ENCODE data around the gene KIF26B.

Gene KIF26B

DNA sequence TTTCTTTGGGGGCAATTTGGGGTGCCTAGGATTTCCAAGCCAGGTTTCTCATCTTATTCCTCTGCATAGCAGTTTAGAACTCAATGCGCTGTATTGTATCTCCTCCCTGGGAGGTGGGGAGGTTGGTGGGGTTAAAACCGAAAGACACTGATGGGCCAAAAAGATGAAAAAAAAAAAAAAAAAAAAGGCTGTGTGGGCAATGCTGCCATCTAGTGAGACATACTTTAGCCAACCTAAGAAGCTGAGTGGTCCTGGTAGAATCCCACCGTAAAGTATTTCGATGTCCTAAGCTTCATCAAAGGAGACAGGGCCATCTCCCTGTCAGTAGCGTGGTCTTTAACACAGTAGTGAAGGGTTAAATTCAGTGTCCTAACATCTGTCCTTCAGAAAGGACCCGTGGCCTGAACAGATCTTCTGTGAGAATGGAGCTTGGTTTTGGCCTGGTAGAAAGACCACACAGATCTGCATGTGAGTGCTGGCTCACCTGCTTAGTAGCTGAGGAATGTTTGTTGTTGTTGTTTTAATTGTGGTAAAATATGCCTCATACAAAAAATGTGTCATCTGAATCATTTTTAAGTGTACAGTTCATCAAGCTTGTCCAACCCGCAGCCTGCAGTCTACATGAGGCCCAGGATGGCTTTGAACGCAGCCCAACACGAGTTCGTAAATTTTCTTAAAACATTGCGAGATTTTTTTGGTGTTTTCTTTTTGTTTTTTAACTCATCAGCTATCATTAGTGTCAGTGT is 226.2 kb downstream of the KIF26B start:
- no peak overlapping the region for H3K4me3 ChIP-seq (ENCODE audit: low read length)
- no peaks in the 10 kb centered on the region for H4K20me1 ChIP-seq (ENCODE audit: insufficient read depth, low read length)
- TF ChIP-seq EZH2phosphoT487 (IDR thresholded peaks at IDR 0.05; ENCODE audit: low read length) (no peak), EZH2 (optimal IDR thresholded peaks at IDR 0.05; ENCODE audit: low read depth, low read length) (no peak)
- TF ChIP-seq, protein P1, sequence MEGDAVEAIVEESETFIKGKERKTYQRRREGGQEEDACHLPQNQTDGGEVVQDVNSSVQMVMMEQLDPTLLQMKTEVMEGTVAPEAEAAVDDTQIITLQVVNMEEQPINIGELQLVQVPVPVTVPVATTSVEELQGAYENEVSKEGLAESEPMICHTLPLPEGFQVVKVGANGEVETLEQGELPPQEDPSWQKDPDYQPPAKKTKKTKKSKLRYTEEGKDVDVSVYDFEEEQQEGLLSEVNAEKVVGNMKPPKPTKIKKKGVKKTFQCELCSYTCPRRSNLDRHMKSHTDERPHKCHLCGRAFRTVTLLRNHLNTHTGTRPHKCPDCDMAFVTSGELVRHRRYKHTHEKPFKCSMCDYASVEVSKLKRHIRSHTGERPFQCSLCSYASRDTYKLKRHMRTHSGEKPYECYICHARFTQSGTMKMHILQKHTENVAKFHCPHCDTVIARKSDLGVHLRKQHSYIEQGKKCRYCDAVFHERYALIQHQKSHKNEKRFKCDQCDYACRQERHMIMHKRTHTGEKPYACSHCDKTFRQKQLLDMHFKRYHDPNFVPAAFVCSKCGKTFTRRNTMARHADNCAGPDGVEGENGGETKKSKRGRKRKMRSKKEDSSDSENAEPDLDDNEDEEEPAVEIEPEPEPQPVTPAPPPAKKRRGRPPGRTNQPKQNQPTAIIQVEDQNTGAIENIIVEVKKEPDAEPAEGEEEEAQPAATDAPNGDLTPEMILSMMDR (IDR thresholded peaks at IDR 0.05; ENCODE audit: low read length), result no peak
- H3K27me3 ChIP-seq (replicated peaks; ENCODE audit: insufficient read depth, low read length), result no peaks in the 10 kb centered on the region
- no peak for DNase-seq
- no peaks in the 10 kb centered on the region for H3F3A ChIP-seq (ENCODE audit: insufficient read depth, low read length)
- no peak overlapping the region for H3K9ac ChIP-seq (ENCODE audit: low read length)
- no peaks in the 10 kb centered on the region for H3K79me2 ChIP-seq (ENCODE audit: low read length)
- no peaks in the 10 kb centered on the region for H3K9me2 ChIP-seq (replicated peaks; ENCODE audit: insufficient read depth, low read length)
- H3K4me1 ChIP-seq (ENCODE audit: low read length), result no peaks in the 10 kb centered on the region
- H3K9me3 ChIP-seq (replicated peaks; ENCODE audit: insufficient read depth, low read length), result no peaks in the 10 kb centered on the region
- no peak overlapping the region for H3K4me2 ChIP-seq (ENCODE audit: low read depth, low read length)
- H3K27ac ChIP-seq (ENCODE audit: low read length), result no peak overlapping the region
- no peaks in the 10 kb centered on the region for H3K36me3 ChIP-seq (replicated peaks; ENCODE audit: insufficient read depth, low read length)
- no peak overlapping the region for H2AFZ ChIP-seq (ENCODE audit: low read length)

DNA sequence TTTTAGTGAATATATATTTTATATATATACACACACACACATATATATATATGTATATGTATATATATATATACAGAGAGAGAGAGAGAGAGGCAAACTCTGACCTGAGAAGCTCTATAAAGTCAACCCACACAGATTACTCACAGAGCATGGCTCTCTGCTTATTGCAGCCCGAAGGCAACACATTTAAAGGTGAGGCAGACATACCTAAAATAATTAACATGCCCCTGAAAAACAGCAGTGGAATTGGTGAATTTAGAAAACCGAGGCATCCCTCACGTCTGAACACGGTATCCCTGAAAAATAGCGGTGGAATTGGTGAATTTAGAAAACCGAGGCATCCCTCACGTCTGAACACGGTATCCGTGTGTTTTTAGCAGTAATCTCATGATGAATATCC is 228.2 kb downstream of the KIF26B start:
- Histone ChIP-seq H3K79me2 (ENCODE audit: low read length) (no peaks in the 10 kb centered on the region), H3F3A (ENCODE audit: insufficient read depth, low read length) (no peaks in the 10 kb centered on the region), H3K9me3 (replicated peaks; ENCODE audit: insufficient read depth, low read length) (no peaks in the 10 kb centered on the region), H3K4me1 (ENCODE audit: low read length) (no peaks in the 10 kb centered on the region), H4K20me1 (ENCODE audit: insufficient read depth, low read length) (no peaks in the 10 kb centered on the region), H2AFZ (ENCODE audit: low read length) (no peak overlapping the region), H3K9me2 (replicated peaks; ENCODE audit: insufficient read depth, low read length) (no peaks in the 10 kb centered on the region), H3K4me2 (ENCODE audit: low read depth, low read length) (no peak overlapping the region), H3K27me3 (replicated peaks; ENCODE audit: insufficient read depth, low read length) (no peaks in the 10 kb centered on the region), H3K27ac (ENCODE audit: low read length) (no peak overlapping the region), H3K4me3 (ENCODE audit: low read length) (no peak overlapping the region), H3K36me3 (replicated peaks; ENCODE audit: insufficient read depth, low read length) (no peaks in the 10 kb centered on the region), H3K9ac (ENCODE audit: low read length) (no peak overlapping the region)
- DNase-seq, result no peak
- TF ChIP-seq, protein P1 (IDR thresholded peaks at IDR 0.05; ENCODE audit: low read length), result no peak
- TF ChIP-seq EZH2 (optimal IDR thresholded peaks at IDR 0.05; ENCODE audit: low read depth, low read length) (no peak), EZH2phosphoT487 (IDR thresholded peaks at IDR 0.05; ENCODE audit: low read length) (no peak)

DNA sequence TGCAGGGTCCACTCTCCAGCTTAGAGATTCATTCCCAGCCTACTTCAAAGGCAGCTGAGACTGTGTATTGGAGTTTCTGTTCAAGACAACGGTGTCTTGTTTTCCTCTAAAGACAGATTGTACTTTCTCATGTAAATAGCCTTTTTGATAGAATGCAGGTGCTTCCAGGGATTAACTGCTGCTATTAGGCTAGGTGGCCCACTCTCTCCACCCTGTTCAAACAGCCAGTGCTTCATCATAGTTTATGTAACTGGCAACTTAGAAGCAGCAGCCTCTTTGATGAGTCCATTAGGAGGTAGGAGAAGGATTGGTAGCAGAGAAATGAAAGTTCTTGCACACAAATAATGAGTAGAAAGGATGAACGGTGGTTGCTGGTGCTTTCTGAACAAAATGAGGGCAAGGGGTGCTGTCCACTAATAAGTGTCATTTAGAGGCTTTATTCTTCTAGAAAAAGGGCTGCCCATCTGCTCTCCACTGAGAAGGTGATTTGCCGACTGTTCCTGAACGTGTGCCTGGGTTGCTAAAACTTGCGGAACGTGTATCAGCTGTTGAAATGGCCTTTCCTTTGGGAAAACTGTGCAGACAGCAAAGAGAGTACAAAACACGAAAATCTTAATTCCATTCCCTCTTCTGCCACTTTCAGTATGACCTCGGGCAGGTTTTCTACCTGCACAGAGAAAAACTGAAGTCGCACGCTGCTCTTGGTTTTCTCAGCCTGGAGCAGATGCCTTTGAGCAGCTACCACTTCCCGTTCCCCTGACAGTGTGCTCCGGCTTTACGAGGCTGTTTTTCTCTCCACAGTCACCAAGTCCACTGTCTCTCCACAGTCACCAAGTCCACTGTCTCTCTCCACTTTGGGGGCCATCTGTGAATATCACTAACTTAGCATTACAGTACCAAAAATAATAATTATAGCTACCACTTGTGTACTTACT is 228.9 kb downstream of the KIF26B start:
- Histone ChIP-seq H3K9me2 (replicated peaks; ENCODE audit: insufficient read depth, low read length) (no peaks in the 10 kb centered on the region), H4K20me1 (ENCODE audit: insufficient read depth, low read length) (no peaks in the 10 kb centered on the region), H3K4me2 (ENCODE audit: low read depth, low read length) (no peak overlapping the region), H3K79me2 (ENCODE audit: low read length) (no peaks in the 10 kb centered on the region), H3K27me3 (replicated peaks; ENCODE audit: insufficient read depth, low read length) (no peaks in the 10 kb centered on the region), H3K4me3 (ENCODE audit: low read length) (no peak overlapping the region), H3K4me1 (ENCODE audit: low read length) (no peaks in the 10 kb centered on the region), H3K9me3 (replicated peaks; ENCODE audit: insufficient read depth, low read length) (no peaks in the 10 kb centered on the region), H3F3A (ENCODE audit: insufficient read depth, low read length) (no peaks in the 10 kb centered on the region), H2AFZ (ENCODE audit: low read length) (no peak overlapping the region), H3K27ac (ENCODE audit: low read length) (no peak overlapping the region), H3K36me3 (replicated peaks; ENCODE audit: insufficient read depth, low read length) (no peaks in the 10 kb centered on the region), H3K9ac (ENCODE audit: low read length) (no peak overlapping the region)
- no peak for TF ChIP-seq EZH2 (optimal IDR thresholded peaks at IDR 0.05; ENCODE audit: low read depth, low read length)
- TF ChIP-seq, protein P1 (IDR thresholded peaks at IDR 0.05; ENCODE audit: low read length), result no peak
- no peak for TF ChIP-seq EZH2phosphoT487 (IDR thresholded peaks at IDR 0.05; ENCODE audit: low read length)
- no peak for DNase-seq

All from MM.1S (cell line).